ENCODE measurements around the gene CAPN2.
"Not testable (repeated sequence)": the region's sequence is repeated elsewhere in the genome, so short reads cannot be mapped to it uniquely, and the experiment has no call there.

GRCh38 chr1:223740038-223740736 lies 27.8 kb downstream of the CAPN2 start:
- TF ChIP-seq CTCF, MYC (IDR thresholded peaks at IDR 0.05; ENCODE audit: low read depth, low read length): not testable (repeated sequence)
